ENCODE measurements around the gene SSX4B. TPM values are rescaled to one million over a fixed set of nuclear protein-coding genes. Genes with fewer than 3 reads are reported as not detected.

Gene SSX4B
- total and polyA plus RNA-seq, 12 donors = not detected

Small RNA genes within 50 kb of the gene (small RNA-seq; reads per million reads assigned to genes)
- gene AL606490.4 (0 reads per million in 2 donors), gene AL606490.7 (0 reads per million in 2 donors)

Other genes with a start within 250 kb of the SSX4B start
- gene SSX5, start 215.2 kb downstream of the SSX4B start, total RNA-seq = not detected
- not detected for gene SSX5, start 215.2 kb downstream of the SSX4B start, polyA plus RNA-seq
- under 1 TPM in 2 of 9 donors, not detected in 7; 0.23 to 0.29 TPM for gene SSX1, start 156.6 kb downstream of the SSX4B start, total RNA-seq
- gene SSX1, start 156.6 kb downstream of the SSX4B start, polyA plus RNA-seq = not detected
- gene SSX3, start 55.3 kb downstream of the SSX4B start, total RNA-seq = not detected
- gene SSX3, start 55.3 kb downstream of the SSX4B start, polyA plus RNA-seq = not detected
- not detected for gene SSX4, start 28.4 kb downstream of the SSX4B start, total RNA-seq
- not detected for gene SSX4, start 28.4 kb downstream of the SSX4B start, polyA plus RNA-seq
- gene SLC38A5, start 58.3 kb upstream of the SSX4B start, total RNA-seq = 1 to 10 TPM in 7 of 9 donors, under 1 TPM in 2; 0.11 to 6.6 (median 4.3) TPM
- gene SLC38A5, start 58.3 kb upstream of the SSX4B start, polyA plus RNA-seq = 1 to 10 TPM; 3.7 to 6.2 (median 6.0) TPM
- gene FTSJ1, start 64.2 kb upstream of the SSX4B start, total RNA-seq = 10 to 100 TPM; 27.8 to 83.4 (median 39.0) TPM
- 10 to 100 TPM; 42.2 to 59.2 (median 52.0) TPM for gene FTSJ1, start 64.2 kb upstream of the SSX4B start, polyA plus RNA-seq
- gene PORCN, start 97.0 kb upstream of the SSX4B start, total RNA-seq = 100 to 1,000 TPM in 2 of 9 donors, 10 to 100 TPM in 6, 1 to 10 TPM in 1; 9.5 to 290 (median 88.8) TPM
- 100 to 1,000 TPM in 1 of 3 donors, 10 to 100 TPM in 2; 36.6 to 199 (median 60.1) TPM for gene PORCN, start 97.0 kb upstream of the SSX4B start, polyA plus RNA-seq
- 100 to 1,000 TPM in 8 of 9 donors, 10 to 100 TPM in 1; 85.8 to 678 (median 152) TPM for gene EBP, start 109.8 kb upstream of the SSX4B start, total RNA-seq
- gene EBP, start 109.8 kb upstream of the SSX4B start, polyA plus RNA-seq = 1,000 to 10,000 TPM in 1 of 3 donors, 100 to 1,000 TPM in 2; 119 to 1,010 (median 252) TPM
- 10 to 100 TPM in 7 of 9 donors, 1 to 10 TPM in 2; 9.0 to 31.0 (median 15.7) TPM for gene TBC1D25, start 127.8 kb upstream of the SSX4B start, total RNA-seq
- 10 to 100 TPM in 1 of 3 donors, 1 to 10 TPM in 2; 8.9 to 12.5 (median 9.5) TPM for gene TBC1D25, start 127.8 kb upstream of the SSX4B start, polyA plus RNA-seq
- 100 to 1,000 TPM in 6 of 9 donors, 10 to 100 TPM in 3; 52.9 to 284 (median 127) TPM for gene RBM3, start 162.5 kb upstream of the SSX4B start, total RNA-seq
- 100 to 1,000 TPM; 170 to 234 (median 224) TPM for gene RBM3, start 162.5 kb upstream of the SSX4B start, polyA plus RNA-seq
- gene WDR13, start 185.5 kb upstream of the SSX4B start, total RNA-seq = 100 to 1,000 TPM in 8 of 9 donors, 10 to 100 TPM in 1; 93.0 to 232 (median 166) TPM
- 100 to 1,000 TPM in 2 of 3 donors, 10 to 100 TPM in 1; 53.5 to 677 (median 535) TPM for gene WDR13, start 185.5 kb upstream of the SSX4B start, polyA plus RNA-seq